Breast epithelium (tissue), 4 donors: Measurements from ENCODE around the gene PSMD1. TPM values are rescaled to one million over a fixed set of nuclear protein-coding genes. Genes with fewer than 3 reads are reported as not detected.

Source experiments
- DNase-seq, 2 donors: peaks; one replicate each; pipeline ENCODE4 v3.0.0-alpha.2; 2019; ENCODE audit warnings: low spot score in 2 of 2
- H3K27ac ChIP-seq, 2 donors: fragments of 200-600 bp; sonication (generic) in 1 of 2; one replicate each; pipeline ENCODE4 v1.5.1; 2016 to 2019; ENCODE audit warnings: mild to moderate bottlenecking in 1 of 2
- H3K27me3 ChIP-seq, 2 donors: fragments of 200-600 bp; sonication (generic) in 1 of 2; one replicate each; pipeline versions ENCODE4 v1.5.1 to v1.6.0; 2017 to 2019; ENCODE audit warnings: control low read depth in 1 of 2, mild to moderate bottlenecking in 1 of 2
- H3K36me3 ChIP-seq: fragments of 200-600 bp; one replicate; pipeline ENCODE4 v1.5.1; 2019
- H3K4me1 ChIP-seq, 2 donors: fragments of 200-600 bp; sonication (generic); one replicate each; pipeline ENCODE4 v1.5.1; 2016 to 2019; ENCODE audit warnings: control low read depth in 1 of 2
- H3K4me3 ChIP-seq, 3 donors: fragments of 200-600 bp; sonication (generic); 1 replicate in 2 of 3; 2 replicates in 1 of 3; pipeline ENCODE4 v1.5.1; 2016 to 2019; ENCODE audit warnings: mild to moderate bottlenecking in 3 of 3, moderate library complexity in 2 of 3
- H3K9me3 ChIP-seq, 2 donors: fragments of 200-600 bp; sonication (generic) in 1 of 2; one replicate each; pipeline ENCODE4 v1.5.1; 2016 to 2019; ENCODE audit warnings: control low read depth in 1 of 2
- POLR2A ChIP-seq: fragments of 450-650 bp; IDR thresholded peaks from one replicate; pipeline ENCODE4 v1.6.1; 2016; ENCODE audit warnings: antibody characterized with exemption, mild to moderate bottlenecking, moderate library complexity
- POLR2AphosphoS5 ChIP-seq, 3 donors: sonication (generic); formaldehyde crosslinking; IDR thresholded peaks; one replicate each; pipeline ENCODE4 v1.6.1; 2017; ENCODE audit warnings: antibody characterized with exemption in 3 of 3
- intact Hi-C: fragments of 100-400 bp; cut with DNase I; formaldehyde crosslinking; loops from one replicate; pipeline ENCODE4 v1.15.1; 2023; ENCODE audit warnings: low total_unique reads
- total RNA-seq, 3 donors: library from RNA; depleted of rRNA; stranded (reverse); fragments of >200 nt; gene quantifications; one replicate each; pipeline ENCODE4 v1.1.0, GENCODE V29; 2016
- TF ChIP-seq, protein P1 (sequence below), 3 donors: fragments of 450-650 bp; IDR thresholded peaks; one replicate each; pipeline ENCODE4 v1.5.1; 2016 to 2017; ENCODE audit warnings: antibody characterized with exemption in 3 of 3, mild to moderate bottlenecking in 3 of 3, moderate library complexity in 3 of 3

Gene PSMD1
- total RNA-seq, result 10 to 100 TPM; 63.8 to 73.0 (median 69.2) TPM

DNA sequence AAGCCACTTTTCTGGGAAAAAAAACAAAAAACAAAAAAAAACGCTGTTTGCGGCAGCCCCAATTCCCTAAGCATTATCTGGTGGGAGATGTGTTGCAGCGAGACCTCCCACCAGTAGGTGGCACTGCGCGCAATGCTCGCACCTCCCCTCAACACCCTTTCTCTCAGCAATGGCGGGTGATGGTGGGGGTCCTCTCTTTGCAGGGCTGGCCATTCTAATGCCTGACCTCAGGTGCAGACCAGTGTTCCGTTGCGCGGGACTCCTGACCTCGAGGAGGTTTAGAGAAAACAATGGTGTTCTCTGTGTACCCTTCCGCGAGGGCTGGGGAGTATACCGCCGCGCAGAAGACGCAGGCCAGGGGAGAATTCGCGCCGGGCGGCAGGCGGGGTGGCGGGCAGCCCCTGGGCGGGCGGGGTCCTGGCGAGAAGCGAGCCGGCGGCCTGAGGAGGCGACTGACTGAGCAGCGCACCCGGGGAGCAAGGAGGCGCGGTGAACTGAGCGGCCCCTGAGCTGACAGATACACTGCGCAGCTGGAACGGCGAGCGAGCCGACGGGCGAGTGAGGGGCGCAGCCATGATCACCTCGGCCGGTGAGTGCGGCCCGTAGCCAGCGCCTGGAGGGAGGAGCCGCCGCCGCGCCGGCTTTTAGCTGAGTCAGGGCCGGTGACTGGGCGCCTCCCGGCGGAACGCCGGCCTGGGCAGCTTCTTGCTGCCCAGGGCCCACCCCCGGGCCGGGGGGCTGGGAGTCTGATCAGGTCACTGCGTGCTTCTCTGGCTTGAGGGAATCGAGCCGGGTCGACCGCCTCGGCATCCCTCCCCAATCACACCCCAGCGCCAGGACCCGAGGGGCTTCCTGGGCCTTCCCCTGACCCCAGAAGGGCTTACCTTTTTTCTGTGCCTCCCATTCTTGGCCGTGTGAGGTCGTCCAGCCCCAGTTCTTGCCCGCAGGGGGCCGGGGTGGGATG lies at the start of gene PSMD1:
Gene PSMD1 (plus strand): TSS at position 415 of the 964 bp plus-strand sequence. CDS start 159 bp downstream, at position 574.
- no peaks in the 10 kb centered on the region for H3K36me3 ChIP-seq
- H3K4me1 ChIP-seq, result peaks cover 0 to 15% of the 10 kb centered on the region in 2 donors
- TF ChIP-seq, protein P1, sequence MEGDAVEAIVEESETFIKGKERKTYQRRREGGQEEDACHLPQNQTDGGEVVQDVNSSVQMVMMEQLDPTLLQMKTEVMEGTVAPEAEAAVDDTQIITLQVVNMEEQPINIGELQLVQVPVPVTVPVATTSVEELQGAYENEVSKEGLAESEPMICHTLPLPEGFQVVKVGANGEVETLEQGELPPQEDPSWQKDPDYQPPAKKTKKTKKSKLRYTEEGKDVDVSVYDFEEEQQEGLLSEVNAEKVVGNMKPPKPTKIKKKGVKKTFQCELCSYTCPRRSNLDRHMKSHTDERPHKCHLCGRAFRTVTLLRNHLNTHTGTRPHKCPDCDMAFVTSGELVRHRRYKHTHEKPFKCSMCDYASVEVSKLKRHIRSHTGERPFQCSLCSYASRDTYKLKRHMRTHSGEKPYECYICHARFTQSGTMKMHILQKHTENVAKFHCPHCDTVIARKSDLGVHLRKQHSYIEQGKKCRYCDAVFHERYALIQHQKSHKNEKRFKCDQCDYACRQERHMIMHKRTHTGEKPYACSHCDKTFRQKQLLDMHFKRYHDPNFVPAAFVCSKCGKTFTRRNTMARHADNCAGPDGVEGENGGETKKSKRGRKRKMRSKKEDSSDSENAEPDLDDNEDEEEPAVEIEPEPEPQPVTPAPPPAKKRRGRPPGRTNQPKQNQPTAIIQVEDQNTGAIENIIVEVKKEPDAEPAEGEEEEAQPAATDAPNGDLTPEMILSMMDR (IDR thresholded peaks at IDR 0.05), result peak; percentile 88 to 91 (median 91)
- TF ChIP-seq POLR2AphosphoS5 (IDR thresholded peaks at IDR 0.05), result peak; percentile 71 to 89 (median 74)
- TF ChIP-seq POLR2A, result no peak
- intact Hi-C loops, result no loop called here
- peak within 1 kb of the TSS; percentile 91 to 95 for H3K27ac ChIP-seq
- peak; percentile 87 to 91 for DNase-seq
- H3K4me3 ChIP-seq, result peak within 1 kb of the TSS; percentile 80 to 99 (median 99)
- H3K27me3 ChIP-seq, result no peaks in the 10 kb centered on the region
- no peaks in the 10 kb centered on the region for H3K9me3 ChIP-seq

DNA sequence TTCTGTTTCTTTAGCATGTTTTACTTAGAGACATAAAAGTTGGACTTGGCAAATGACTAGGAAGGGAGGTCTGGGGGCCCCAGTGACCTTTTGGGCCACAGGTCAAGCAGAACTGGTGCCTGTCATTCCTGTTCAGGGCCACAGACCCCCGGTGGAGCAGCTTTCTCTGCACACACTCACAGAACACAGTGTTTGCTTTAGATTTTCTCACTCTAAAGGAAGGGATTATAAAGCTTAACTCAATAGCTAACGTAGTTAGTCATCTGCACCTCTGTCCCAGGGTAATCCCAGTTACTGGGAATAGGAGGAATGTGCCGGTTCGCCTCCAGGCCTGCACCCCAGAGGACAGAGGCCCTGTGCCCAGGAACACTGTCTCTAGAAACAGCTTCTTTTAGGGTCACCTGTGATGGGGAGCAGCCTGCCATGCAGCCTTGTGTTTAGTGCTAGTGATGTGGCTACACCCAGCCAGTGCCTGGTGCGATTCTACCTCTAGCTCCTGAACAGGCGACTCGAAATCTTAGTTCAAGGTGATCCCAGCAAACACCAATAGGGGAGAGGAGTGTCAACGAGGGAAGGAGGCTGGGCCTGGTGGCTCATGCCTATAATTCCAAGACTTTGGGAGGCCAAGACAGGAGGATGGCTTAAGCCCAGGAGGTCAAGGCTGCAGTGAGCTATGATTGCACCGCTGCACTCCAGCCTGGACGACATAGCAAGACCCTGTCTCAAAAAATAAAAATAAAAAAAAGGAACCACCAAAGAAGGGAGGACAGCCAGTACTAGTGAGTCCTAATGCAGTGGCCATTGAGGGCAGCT lies 49.2 kb upstream of the PSMD1 start:
- H3K36me3 ChIP-seq, result no peaks in the 10 kb centered on the region
- intact Hi-C loops, result no loop called here
- DNase-seq, result no peak
- H3K27me3 ChIP-seq, result no peaks in the 10 kb centered on the region
- H3K9me3 ChIP-seq, result no peaks in the 10 kb centered on the region
- no peak for TF ChIP-seq POLR2A
- TF ChIP-seq, protein P1 (IDR thresholded peaks at IDR 0.05), result no peak
- no peak for TF ChIP-seq POLR2AphosphoS5 (IDR thresholded peaks at IDR 0.05)
- no peaks in the 10 kb centered on the region for H3K4me1 ChIP-seq
- peak overlapping the region; percentile 52 to 61 for H3K27ac ChIP-seq
- no peak overlapping the region for H3K4me3 ChIP-seq

DNA sequence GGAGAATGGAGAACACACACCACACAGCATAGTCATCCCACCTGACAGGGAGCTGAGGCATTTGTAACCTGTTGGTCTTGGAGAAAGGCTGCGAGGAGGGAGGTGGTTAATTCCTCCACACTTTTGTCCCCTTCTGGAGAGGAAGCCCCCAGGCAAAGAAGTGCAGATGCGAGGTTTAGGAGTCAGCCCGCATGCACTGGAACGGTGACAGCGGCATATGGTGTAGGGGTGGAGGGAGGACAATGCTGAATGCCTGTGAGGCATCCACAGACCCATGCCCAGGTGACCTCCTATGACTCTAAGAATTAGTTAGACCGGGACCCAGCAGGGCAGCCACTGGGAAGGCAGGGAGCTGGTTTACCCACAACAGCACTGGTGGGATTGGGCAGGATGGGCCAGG lies 48.5 kb upstream of the PSMD1 start:
- no peak for DNase-seq
- Histone ChIP-seq H3K4me1 (no peaks in the 10 kb centered on the region), H3K36me3 (no peaks in the 10 kb centered on the region), H3K4me3 (no peak overlapping the region), H3K27me3 (no peaks in the 10 kb centered on the region), H3K27ac (no peak overlapping the region), H3K9me3 (no peaks in the 10 kb centered on the region)
- intact Hi-C loops, result no loop called here
- TF ChIP-seq POLR2AphosphoS5 (IDR thresholded peaks at IDR 0.05) (no peak), POLR2A (no peak)
- TF ChIP-seq, protein P1 (IDR thresholded peaks at IDR 0.05), result no peak

DNA sequence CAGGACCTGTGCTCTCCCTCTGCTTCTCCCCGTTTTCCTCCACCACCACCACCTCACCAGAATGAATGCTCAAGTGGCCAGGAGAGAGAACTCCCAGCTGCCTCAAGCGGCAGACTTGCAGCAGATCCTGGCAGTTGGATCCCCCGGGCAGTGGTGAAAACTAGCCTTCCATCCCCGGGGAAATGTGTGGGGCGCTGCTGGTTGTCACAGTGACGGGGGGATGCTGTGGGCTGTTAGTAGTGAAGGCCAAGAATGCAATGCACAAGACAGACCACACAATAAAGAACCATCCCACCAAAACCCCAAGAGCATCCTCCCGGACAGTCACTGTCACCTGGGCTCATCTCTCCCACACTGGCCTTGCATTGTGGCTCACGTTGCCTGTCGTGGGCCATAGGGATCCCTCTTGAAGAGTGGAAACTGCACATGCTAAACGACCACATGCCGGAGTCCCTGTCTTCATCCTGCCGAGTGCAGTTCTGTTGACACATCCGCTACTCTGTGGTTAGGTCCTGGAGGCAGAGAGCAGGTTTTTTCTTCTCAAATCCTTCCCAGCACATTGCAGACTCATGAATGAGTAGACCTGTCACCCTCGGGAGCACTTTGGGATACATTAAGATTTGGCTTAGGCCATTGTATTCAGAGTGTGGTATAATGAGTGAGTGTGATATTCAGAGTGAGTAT lies 47.3 kb upstream of the PSMD1 start:
- intact Hi-C loops, result no loop called here
- H3K9me3 ChIP-seq, result no peaks in the 10 kb centered on the region

More for the DNA sequence above, 47.3 kb upstream of the PSMD1 start:
- Histone ChIP-seq H3K4me1 (no peaks in the 10 kb centered on the region), H3K36me3 (no peaks in the 10 kb centered on the region), H3K27ac (no peak overlapping the region), H3K27me3 (no peaks in the 10 kb centered on the region), H3K4me3 (no peak overlapping the region)
- TF ChIP-seq, protein P1 (IDR thresholded peaks at IDR 0.05), result no peak
- TF ChIP-seq POLR2AphosphoS5 (IDR thresholded peaks at IDR 0.05) (no peak), POLR2A (no peak)
- no peak for DNase-seq
